Measurements from ENCODE around the gene CRELD2.
A peak's percentile ranks its signal among the peaks of the same experiment; 100 is the strongest.

CRELD2 gene

DNA sequence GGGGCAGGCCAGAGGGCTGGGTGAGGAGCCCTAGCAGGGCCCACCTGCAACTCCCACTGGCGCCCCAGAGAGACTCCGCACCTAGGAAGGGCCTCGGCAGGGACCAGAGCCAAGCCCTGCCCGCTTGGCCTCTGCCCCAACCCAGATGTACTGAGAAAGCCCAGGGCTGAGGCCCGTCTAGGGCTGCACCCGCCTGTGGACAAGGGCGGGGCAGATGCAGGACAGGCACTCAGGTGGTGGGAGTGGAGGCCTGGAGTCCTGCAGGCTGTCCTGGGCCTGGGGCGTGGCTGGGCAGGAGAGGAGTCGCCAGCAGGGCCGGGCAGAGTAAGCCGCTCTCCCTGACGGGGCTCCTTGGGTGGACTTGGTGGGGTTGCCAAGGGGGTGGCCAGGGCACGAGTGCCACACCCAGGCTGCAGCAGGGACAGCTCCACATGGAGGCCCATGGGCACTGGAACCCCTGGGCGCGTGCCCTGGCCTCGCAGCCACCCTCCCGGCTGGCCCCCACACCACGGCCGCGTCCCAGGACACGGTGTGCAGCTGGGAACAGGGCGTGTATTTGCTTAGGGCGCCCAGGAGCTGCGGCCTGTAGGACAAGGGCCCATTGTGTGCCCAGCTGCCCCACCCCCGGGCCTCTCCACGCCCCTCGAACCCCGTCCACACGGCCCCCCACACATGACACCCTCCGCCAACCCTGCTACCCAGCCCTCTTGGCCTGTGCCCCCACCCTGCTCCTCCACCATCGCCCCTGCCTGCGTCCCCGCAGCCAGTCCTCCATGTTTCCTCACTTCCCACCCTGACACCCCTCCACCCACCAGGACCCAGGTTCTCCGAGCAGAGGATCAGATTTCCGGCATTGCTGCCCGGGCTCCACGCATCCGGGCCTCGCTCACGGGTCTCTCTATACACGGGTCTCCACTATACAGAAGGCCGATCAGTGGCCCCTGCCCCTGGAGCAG lies 30.8 kb downstream of the CRELD2 start:
- 0 out of 2 replicates have a peak overlapping the region, but pooled peaks have one; percentile 22 for H3K27ac ChIP-seq
- H3K4me3 ChIP-seq = no peak overlapping the region
- no peaks in the 10 kb centered on the region for H3K36me3 ChIP-seq
- H4K20me1 ChIP-seq = no peaks in the 10 kb centered on the region
- H3K9ac ChIP-seq = no peak overlapping the region
- no peaks in the 10 kb centered on the region for H3K27me3 ChIP-seq
- H3K4me2 ChIP-seq = peak overlapping the region; percentile 65
- no peak for TF ChIP-seq Cebpa-rat (IDR thresholded peaks at IDR 0.05)
- no peaks in the 10 kb centered on the region for H3K9me3 ChIP-seq
- H3K4me1 ChIP-seq = peaks cover 87% of the 10 kb centered on the region

GRCh38 chr22:49949914-49950292 lies 31.5 kb downstream of the CRELD2 start:
- no peak overlapping the region for H3K4me3 ChIP-seq
- H3K27me3 ChIP-seq = no peaks in the 10 kb centered on the region
- TF ChIP-seq Cebpa-rat (IDR thresholded peaks at IDR 0.05) = no peak
- H3K4me1 ChIP-seq = peaks cover 87% of the 10 kb centered on the region
- H3K36me3 ChIP-seq = no peaks in the 10 kb centered on the region
- no peak overlapping the region for H3K27ac ChIP-seq
- H4K20me1 ChIP-seq = no peaks in the 10 kb centered on the region
- no peaks in the 10 kb centered on the region for H3K9me3 ChIP-seq
- no peak overlapping the region for H3K4me2 ChIP-seq
- no peak overlapping the region for H3K9ac ChIP-seq

DNA sequence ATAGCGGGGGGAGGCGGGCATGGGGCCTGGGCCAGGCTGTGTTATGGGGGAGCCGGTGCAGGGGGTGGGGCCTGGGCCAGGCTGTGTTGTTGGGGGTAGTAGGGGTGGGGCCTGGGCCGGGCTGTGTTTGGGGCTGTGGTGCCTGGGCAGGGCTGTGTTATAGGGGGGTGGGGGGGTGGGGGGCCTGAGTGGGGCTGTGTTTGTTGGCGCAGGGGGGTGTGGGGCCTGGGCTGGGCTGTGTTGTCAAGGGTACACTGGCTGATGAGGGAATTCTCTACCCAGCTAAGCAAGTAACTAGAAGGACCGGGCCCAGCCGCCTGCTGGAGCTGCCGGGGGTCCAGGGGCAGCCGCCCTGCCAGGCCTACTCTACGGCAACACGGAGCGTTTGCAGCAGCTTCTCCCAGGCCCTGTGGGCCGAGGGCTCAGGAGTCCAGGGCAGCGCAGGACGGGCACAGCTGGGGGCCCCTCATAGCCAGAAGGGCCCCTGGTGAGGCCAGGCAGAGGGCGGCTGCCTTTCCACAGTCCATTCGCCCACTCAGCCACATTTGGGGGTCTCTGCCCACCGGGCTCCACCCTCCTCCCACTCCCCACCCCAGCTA lies 32.1 kb downstream of the CRELD2 start:
- Histone ChIP-seq H3K27ac (no peak overlapping the region), H3K9me3 (no peaks in the 10 kb centered on the region), H3K4me1 (peaks cover 88% of the 10 kb centered on the region), H4K20me1 (no peaks in the 10 kb centered on the region), H3K36me3 (no peaks in the 10 kb centered on the region), H3K27me3 (no peaks in the 10 kb centered on the region), H3K9ac (no peak overlapping the region), H3K4me2 (peak overlapping the region; percentile 80), H3K4me3 (no peak overlapping the region)
- no peak for TF ChIP-seq Cebpa-rat (IDR thresholded peaks at IDR 0.05)

- H3K27ac ChIP-seq = peak overlapping the region; percentile 49; the same call in 1 of the 2 replicates
- H4K20me1 ChIP-seq = no peaks in the 10 kb centered on the region
- no peak for TF ChIP-seq Cebpa-rat (IDR thresholded peaks at IDR 0.05)
- no peaks in the 10 kb centered on the region for H3K9me3 ChIP-seq
- H3K9ac ChIP-seq = no peak overlapping the region
- no peak overlapping the region for H3K4me3 ChIP-seq
- H3K36me3 ChIP-seq = no peaks in the 10 kb centered on the region
- H3K4me2 ChIP-seq = peak overlapping the region; percentile 80
- no peaks in the 10 kb centered on the region for H3K27me3 ChIP-seq
- H3K4me1 ChIP-seq = peaks cover 88% of the 10 kb centered on the region
Measured at GRCh38 chr22:49951000-49951677, 32.7 kb downstream of the CRELD2 start.

- TF ChIP-seq Cebpa-rat (IDR thresholded peaks at IDR 0.05) = no peak
- H3K9me3 ChIP-seq = no peaks in the 10 kb centered on the region
- peak overlapping the region; percentile 49; the same call in 1 of the 2 replicates for H3K27ac ChIP-seq
- no peaks in the 10 kb centered on the region for H3K27me3 ChIP-seq
- no peaks in the 10 kb centered on the region for H3K36me3 ChIP-seq
- no peak overlapping the region for H3K4me3 ChIP-seq
- H3K4me1 ChIP-seq = peaks cover 88% of the 10 kb centered on the region
- no peaks in the 10 kb centered on the region for H4K20me1 ChIP-seq
- H3K9ac ChIP-seq = 0 out of 2 replicates have a peak overlapping the region, but pooled peaks have one; percentile 24
- H3K4me2 ChIP-seq = peak overlapping the region; percentile 80
Measured at GRCh38 chr22:49951678-49951985, 33.2 kb downstream of the CRELD2 start.

GRCh38 chr22:49951986-49952896 lies 33.8 kb downstream of the CRELD2 start:
- H3K4me1 ChIP-seq = peaks cover 84% of the 10 kb centered on the region
- H3K27me3 ChIP-seq = no peaks in the 10 kb centered on the region
- TF ChIP-seq Cebpa-rat (IDR thresholded peaks at IDR 0.05) = no peak
- no peak overlapping the region for H3K4me3 ChIP-seq
- H3K9me3 ChIP-seq = no peaks in the 10 kb centered on the region
- H3K36me3 ChIP-seq = no peaks in the 10 kb centered on the region
- peak overlapping the region; percentile 24; the same call in 1 of the 2 replicates for H3K9ac ChIP-seq
- no peaks in the 10 kb centered on the region for H4K20me1 ChIP-seq
- peak overlapping the region; percentile 80 for H3K4me2 ChIP-seq
- peak overlapping the region; percentile 22; the same call in 1 of the 2 replicates for H3K27ac ChIP-seq

- Histone ChIP-seq H4K20me1 (no peaks in the 10 kb centered on the region), H3K27me3 (no peaks in the 10 kb centered on the region), H3K9me3 (no peaks in the 10 kb centered on the region), H3K36me3 (no peaks in the 10 kb centered on the region), H3K4me3 (no peak overlapping the region), H3K4me2 (peak overlapping the region; percentile 80), H3K4me1 (peaks cover 77% of the 10 kb centered on the region), H3K9ac (no peak overlapping the region), H3K27ac (peak overlapping the region; percentile 22; the same call in 1 of the 2 replicates)
- TF ChIP-seq Cebpa-rat (IDR thresholded peaks at IDR 0.05) = no peak
Measured at GRCh38 chr22:49953027-49953679, 34.7 kb downstream of the CRELD2 start.

- Histone ChIP-seq H3K4me1 (peaks cover 77% of the 10 kb centered on the region), H3K4me2 (peak overlapping the region; percentile 80), H4K20me1 (no peaks in the 10 kb centered on the region), H3K9me3 (no peaks in the 10 kb centered on the region), H3K4me3 (no peak overlapping the region), H3K36me3 (no peaks in the 10 kb centered on the region), H3K27ac (peak overlapping the region; percentile 9; the same call in 1 of the 2 replicates), H3K27me3 (no peaks in the 10 kb centered on the region), H3K9ac (no peak overlapping the region)
- TF ChIP-seq Cebpa-rat (IDR thresholded peaks at IDR 0.05) = no peak
Measured at GRCh38 chr22:49953680-49954344, 35.4 kb downstream of the CRELD2 start.

All from BLaER1 (cell line).